Adrenal gland (tissue), 12 donors: ENCODE measurements around the gene PUSL1. TPM values are rescaled to one million over a fixed set of nuclear protein-coding genes. Genes with fewer than 3 reads are reported as not detected.

Experiments
- DNase-seq, 7 donors: peaks; one replicate each; pipeline ENCODE4 v3.0.0-alpha.2; 2019 to 2020
- H3K27ac ChIP-seq, 5 donors: fragments of 200-600 bp; sonication (generic) in 4 of 5; 1 replicate in 3 of 5; 2 replicates in 2 of 5; pipeline versions ENCODE4 v1.5.1 to v1.8.0; 2016 to 2020; ENCODE audit warnings: mild to moderate bottlenecking in 1 of 5
- H3K27me3 ChIP-seq: fragments of 200-600 bp; 2 replicates; pipeline ENCODE4 v1.8.0; 2021
- H3K36me3 ChIP-seq, 2 donors: fragments of 200-600 bp; replicated peaks in 1 of 2; 1 replicate in 1 of 2; 2 replicates in 1 of 2; pipeline versions ENCODE4 v1.5.1 to v1.8.0; 2018 to 2022
- H3K4me1 ChIP-seq, 2 donors: fragments of 200-600 bp; replicated peaks in 1 of 2; 1 replicate in 1 of 2; 2 replicates in 1 of 2; pipeline versions ENCODE4 v1.5.1 to v1.8.0; 2018 to 2021
- H3K4me3 ChIP-seq, 4 donors: fragments of 200-600 bp; sonication (generic) in 3 of 4; one replicate each; pipeline ENCODE4 v1.5.1; 2016 to 2018
- H3K9me3 ChIP-seq, 3 donors: fragments of 200-600 bp; sonication (generic) in 1 of 3; replicated peaks in 1 of 3; 1 replicate in 2 of 3; 2 replicates in 1 of 3; pipeline versions ENCODE4 v1.5.1 to v1.8.0; 2016 to 2021
- CTCF ChIP-seq, 6 experiments: fragments of 450-650 bp in 4 of 6; fragments of 200-600 bp in 2 of 6; sonication (generic) in 1 of 6; IDR thresholded peaks; 1 replicate in 5 of 6; 2 replicates in 1 of 6; pipeline versions ENCODE4 v1.5.1 to v1.8.0; 2016 to 2021; ENCODE audit warnings: antibody characterized with exemption in 6 of 6, mild to moderate bottlenecking in 2 of 6, moderate library complexity in 1 of 6
- POLR2A ChIP-seq, 2 donors: fragments of 450-650 bp; IDR thresholded peaks; one replicate each; pipeline ENCODE4 v1.6.1; 2017; ENCODE audit warnings: antibody characterized with exemption in 2 of 2, mild to moderate bottlenecking in 2 of 2, moderate library complexity in 1 of 2
- WGBS, 4 donors: extraction: QIAGEN DNeasy Blood & Tissue Kit in 2 of 4; methylation state at CpG; one replicate each; pipeline versions ENCODE4 v1.1.5 to v1.1.7; 2013 to 2017; 5-methylcytosine and 5-hydroxymethylcytosine counted together
- intact Hi-C, 2 donors: fragments of 100-400 bp; cut with DNase I; formaldehyde crosslinking; loops; one replicate each; pipeline versions ENCODE4 v1.14.1 to v1.15.0; 2022 to 2023
- polyA plus RNA-seq, 3 donors: library from polyadenylated mRNA; stranded (reverse); fragments of 200-250 nt in 2 of 3; fragments of 350-450 nt in 1 of 3; fragmentation: Illumina TruSeq in 1 of 3; extraction: RNeasy Lipid Tissue Mini Kit (QIAGEN cat#74804) in 1 of 3; gene quantifications; one replicate each; pipeline ENCODE4 v1.2.3, GENCODE V29; 2013 to 2014
- total RNA-seq, 9 donors: library from RNA; depleted of rRNA in 4 of 9; stranded (reverse); fragments of >200 nt in 4 of 9; fragments of 120-200 nt in 1 of 9; fragmentation: NEBNext Ultra II Directional in 1 of 9; extraction: Animal tissue kit (Norgen Biotek cat#: 25700) in 1 of 9; gene quantifications; one replicate each; pipeline versions ENCODE4 v1.1.0 to v1.2.4, GENCODE V29; 2013 to 2023
- donor health status: healthy with polysubstance abuse.
- donor health status: Bipolar disorder and iron deficiency.
- donor health status: DM: yes; HTN: yes; CAD: no.
- donor health status: DM: no; HTN: no; CAD: no.
- donor health status: DM: no; HTN: no; CAD: no.
- donor health status: DM: yes; HTN: yes; CAD: no.

PUSL1 gene
- total and polyA plus RNA-seq, 12 donors, result 2.5 to 43.8 (median 26.1) TPM

DNA sequence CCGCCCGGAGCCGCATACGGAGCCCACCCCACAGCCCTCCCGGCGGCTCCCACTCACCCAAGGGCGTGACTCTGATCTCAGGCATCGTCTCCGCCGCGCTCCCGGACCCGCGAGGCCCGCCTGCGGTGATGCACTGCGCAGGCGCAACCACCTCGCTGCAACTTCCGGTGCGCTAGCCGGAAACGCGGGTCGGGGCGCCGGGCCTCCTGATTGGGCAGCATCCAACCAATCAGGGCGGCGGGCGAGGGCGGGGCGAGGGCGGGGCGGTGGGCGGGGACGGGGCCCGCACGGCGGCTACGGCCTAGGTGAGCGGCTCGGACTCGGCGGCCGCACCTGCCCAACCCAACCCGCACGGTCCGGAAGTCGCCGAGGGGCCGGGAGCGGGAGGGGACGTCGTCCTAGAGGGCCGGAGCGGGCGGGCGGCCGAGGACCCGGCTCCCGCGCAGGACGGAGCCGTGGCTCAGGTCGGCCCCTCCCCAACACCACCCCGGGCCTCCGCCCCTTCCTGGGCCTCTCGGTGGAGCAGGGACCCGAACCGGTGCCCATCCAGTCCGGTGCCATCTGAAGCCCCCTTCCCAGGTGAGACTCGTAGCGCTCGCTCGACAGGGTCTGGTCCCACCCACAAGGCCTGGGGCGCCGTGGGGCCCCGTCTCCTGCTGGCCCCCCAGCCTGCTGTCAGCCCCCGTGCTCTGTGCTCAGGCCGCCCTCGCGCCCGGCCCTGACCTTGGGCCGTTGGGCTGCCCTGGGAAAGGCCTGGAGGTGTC is 16.3 kb downstream of the PUSL1 start, which contains the start of the genes CPTP and INTS11:
CPTP (plus strand) TSS at position 279 of the 764 bp plus-strand sequence. CDS start 2,109 bp downstream, outside the sequence.
INTS11 (minus strand) TSS at position 137 of the 764 bp plus-strand sequence; CDS start at position 85, 52 bp downstream.
- H3K4me3 ChIP-seq, result peak within 1 kb of the TSS; percentile 71 to 84 (median 80)
- H3K27ac ChIP-seq, result peak within 1 kb of the TSS; percentile 43 to 89 (median 76)
- peak; percentile 94 to 97 (median 96) for DNase-seq
- H3K9me3 ChIP-seq, result no peaks in the 10 kb centered on the region
- H3K4me1 ChIP-seq, result peaks cover 6 to 33% of the 10 kb centered on the region in 2 donors
- 0 to 1% (median 1%) methylated on average over 1 to 84 of the region's 84 CpGs; no CpG with 5 or more reads in 1 of the 4 donors for WGBS, 4 donors
- H3K36me3 ChIP-seq, result peaks cover 0 to 27% of the 10 kb centered on the region in 2 donors
- no peaks in the 10 kb centered on the region for H3K27me3 ChIP-seq
- peak; percentile 35 to 73 for TF ChIP-seq POLR2A (IDR thresholded peaks at IDR 0.05)
- no peak for TF ChIP-seq CTCF (IDR thresholded peaks at IDR 0.05)
- intact Hi-C loops, result no loop called here

GRCh38 chr1:1325288-1326074 is 17.1 kb downstream of the PUSL1 start:
- peaks cover 6 to 34% of the 10 kb centered on the region in 2 donors for H3K4me1 ChIP-seq
- 5 to 40% (median 30%) methylated on average over 7 to 16 of the region's 16 CpGs for WGBS, 4 donors
- peak in 6 of 7 donors; percentile 63 to 84 (median 79) for DNase-seq

DNA sequence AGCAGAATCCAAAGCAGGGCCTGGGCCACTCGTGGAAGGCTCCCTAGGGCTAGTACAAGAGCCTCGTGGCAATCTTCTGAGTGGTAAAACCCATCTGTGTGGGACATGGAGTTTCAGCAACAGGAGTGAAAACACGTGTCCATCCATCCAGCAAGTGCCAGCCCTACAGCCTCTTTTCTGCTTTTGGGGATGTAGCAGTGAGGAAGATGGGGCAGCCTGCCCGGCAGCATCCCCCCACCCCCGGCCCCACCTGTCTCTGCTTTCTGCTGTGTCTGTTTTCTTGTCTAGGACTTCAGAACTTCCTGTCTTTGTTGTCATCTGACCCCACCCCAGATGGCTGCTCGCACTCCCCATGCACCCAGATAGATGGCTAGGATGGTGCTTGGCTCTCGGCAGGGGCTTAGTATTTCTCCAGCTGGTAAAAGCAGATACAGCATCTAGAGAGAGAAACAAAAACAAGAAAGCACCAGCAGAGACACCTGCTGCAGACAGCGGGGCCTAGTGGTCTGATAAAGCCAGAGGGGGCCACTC is 17.7 kb downstream of the PUSL1 start:
- peak overlapping the region in 1 of 5 donors; percentile 89 for H3K27ac ChIP-seq
- peaks cover 6 to 37% of the 10 kb centered on the region in 2 donors for H3K4me1 ChIP-seq
- WGBS, 4 donors, result 57 to 71% (median 61%) methylated on average over 8 of the region's 8 CpGs

More at GRCh38 chr1:1325288-1326074, 17.1 kb downstream of the PUSL1 start:
- H3K4me3 ChIP-seq, result peak overlapping the region; percentile 71 to 84 (median 80)
- peak overlapping the region; percentile 43 to 89 (median 76) for H3K27ac ChIP-seq
- no peaks in the 10 kb centered on the region for H3K27me3 ChIP-seq
- peaks cover 0 to 21% of the 10 kb centered on the region in 2 donors for H3K36me3 ChIP-seq
- no peaks in the 10 kb centered on the region for H3K9me3 ChIP-seq
- intact Hi-C loops, result no loop called here
- no peak for TF ChIP-seq CTCF (IDR thresholded peaks at IDR 0.05)
- TF ChIP-seq POLR2A (IDR thresholded peaks at IDR 0.05), result no peak

More for the DNA sequence above, 17.7 kb downstream of the PUSL1 start:
- H3K36me3 ChIP-seq, result peaks cover 0 to 19% of the 10 kb centered on the region in 2 donors
- no peaks in the 10 kb centered on the region for H3K27me3 ChIP-seq
- DNase-seq, result no peak
- H3K4me3 ChIP-seq, result no peak overlapping the region
- H3K9me3 ChIP-seq, result no peaks in the 10 kb centered on the region
- intact Hi-C loops, result no loop called here
- TF ChIP-seq POLR2A (IDR thresholded peaks at IDR 0.05) (no peak), CTCF (IDR thresholded peaks at IDR 0.05) (no peak)
